Endodermal cell (in vitro differentiated cells): ENCODE measurements around the gene JPT2. TPM values are rescaled to one million over a fixed set of nuclear protein-coding genes. Genes with fewer than 3 reads are reported as not detected.
A peak's percentile ranks its signal among the peaks of the same experiment; 100 is the strongest.

Experiments used
- DNase-seq: peaks from one replicate; pipeline ENCODE4 v3.0.0-alpha.2; 2017
- H3K27ac ChIP-seq: 2 replicates; pipeline ENCODE4 v1.5.1; 2013; ENCODE audit warnings: mild to moderate bottlenecking, low read depth, low read length, moderate library complexity
- H3K27me3 ChIP-seq: 2 replicates; pipeline ENCODE4 v1.6.1; 2013; ENCODE audit warnings: mild to moderate bottlenecking, low read length, moderate library complexity; ENCODE audit not compliant: insufficient read depth, control insufficient read depth, poor library complexity, severe bottlenecking
- H3K36me3 ChIP-seq: 2 replicates; pipeline ENCODE4 v1.7.0; 2013; ENCODE audit warnings: mild to moderate bottlenecking, low read length, moderate library complexity; ENCODE audit not compliant: control insufficient read depth, insufficient read depth
- H3K4me1 ChIP-seq: one replicate; pipeline ENCODE4 v1.7.0; 2013; ENCODE audit warnings: low read length; ENCODE audit not compliant: control insufficient read depth, insufficient read depth
- H3K4me3 ChIP-seq: 2 replicates; pipeline ENCODE4 v1.5.1; 2013; ENCODE audit warnings: mild to moderate bottlenecking, low read length, moderate library complexity
- H3K9ac ChIP-seq: 2 replicates; pipeline ENCODE4 v1.6.1; 2013; ENCODE audit warnings: mild to moderate bottlenecking, low read length, moderate library complexity; ENCODE audit not compliant: poor library complexity, severe bottlenecking; ENCODE audit errors: extremely low read depth
- H3K9me3 ChIP-seq: 2 replicates; pipeline ENCODE4 v1.6.1; 2013; ENCODE audit warnings: mild to moderate bottlenecking, low read length, moderate library complexity; ENCODE audit not compliant: control insufficient read depth
- H3K27ac Mint-ChIP-seq: 2 replicates; pipeline ENCODE4 v1.8.0; 2020; ENCODE audit warnings: mixed read lengths
- H3K27me3 Mint-ChIP-seq: 2 replicates; pipeline ENCODE4 v1.8.0; 2021; ENCODE audit warnings: mild to moderate bottlenecking, mixed read lengths; ENCODE audit not compliant: insufficient read depth
- H3K36me3 Mint-ChIP-seq: 2 replicates; pipeline ENCODE4 v1.8.0; 2020; ENCODE audit warnings: low read depth, mixed read lengths
- H3K4me1 Mint-ChIP-seq: 2 replicates; pipeline ENCODE4 v1.8.0; 2020; ENCODE audit warnings: mixed read lengths
- H3K4me3 Mint-ChIP-seq: 2 replicates; pipeline ENCODE4 v1.8.0; 2020; ENCODE audit warnings: mild to moderate bottlenecking, moderate library complexity, mixed read lengths
- H3K9me3 Mint-ChIP-seq: 2 replicates; pipeline ENCODE4 v1.8.0; 2020; ENCODE audit warnings: mild to moderate bottlenecking, mixed read lengths
- CTCF ChIP-seq: fragments of 200-600 bp; sonication (generic); conservative IDR thresholded peaks from 2 replicates; pipeline ENCODE4 v1.5.0; 2021; ENCODE audit warnings: antibody characterized with exemption, mild to moderate bottlenecking
- WGBS, 2 experiments: methylation state at CpG; one replicate each; pipeline versions ENCODE4 v1.1.5 to v1.1.7; 2013; ENCODE audit warnings: missing lambda C conversion rate in 2 of 2, mixed read lengths in 1 of 2; ENCODE audit not compliant: insufficient coverage in 1 of 2, insufficient read length in 1 of 2; 5-methylcytosine and 5-hydroxymethylcytosine counted together
- total RNA-seq, 2 donors: library from RNA; stranded (reverse); fragmentation: NEBNext Ultra II Directional in 1 of 2; extraction: Animal tissue kit (Norgen Biotek cat#: 25700) in 1 of 2; gene quantifications; 2 replicates in 1 of 2; 3 replicates in 1 of 2; pipeline ENCODE4 v1.2.1, GENCODE V29; 2021

The JPT2 gene
- total RNA-seq, 2 donors from 2014 or later, result 161 to 168 TPM

GRCh38 chr16:1687427-1688316 is 9.6 kb downstream of the JPT2 start:
- Histone ChIP-seq H3K9me3 (no peaks in the 10 kb centered on the region), H3K27me3 (no peaks in the 10 kb centered on the region), H3K4me3 (no peak overlapping the region), H3K9ac (no peak overlapping the region), H3K4me1 (peaks cover 11% of the 10 kb centered on the region), H3K36me3 (peaks cover 88% of the 10 kb centered on the region), H3K27ac (no peak overlapping the region)
- 95 to 97% methylated on average over 17 of the region's 17 CpGs for WGBS, 2 experiments
- peak overlapping the region; percentile 88 for H3K27ac Mint-ChIP-seq
- H3K4me1 Mint-ChIP-seq, result peaks cover 21% of the 10 kb centered on the region
- H3K36me3 Mint-ChIP-seq, result peaks cover 85% of the 10 kb centered on the region
- no peak for TF ChIP-seq CTCF
- H3K27me3 Mint-ChIP-seq, result no peaks in the 10 kb centered on the region
- no peak overlapping the region for H3K4me3 Mint-ChIP-seq
- DNase-seq, result no peak
- no peaks in the 10 kb centered on the region for H3K9me3 Mint-ChIP-seq

DNA sequence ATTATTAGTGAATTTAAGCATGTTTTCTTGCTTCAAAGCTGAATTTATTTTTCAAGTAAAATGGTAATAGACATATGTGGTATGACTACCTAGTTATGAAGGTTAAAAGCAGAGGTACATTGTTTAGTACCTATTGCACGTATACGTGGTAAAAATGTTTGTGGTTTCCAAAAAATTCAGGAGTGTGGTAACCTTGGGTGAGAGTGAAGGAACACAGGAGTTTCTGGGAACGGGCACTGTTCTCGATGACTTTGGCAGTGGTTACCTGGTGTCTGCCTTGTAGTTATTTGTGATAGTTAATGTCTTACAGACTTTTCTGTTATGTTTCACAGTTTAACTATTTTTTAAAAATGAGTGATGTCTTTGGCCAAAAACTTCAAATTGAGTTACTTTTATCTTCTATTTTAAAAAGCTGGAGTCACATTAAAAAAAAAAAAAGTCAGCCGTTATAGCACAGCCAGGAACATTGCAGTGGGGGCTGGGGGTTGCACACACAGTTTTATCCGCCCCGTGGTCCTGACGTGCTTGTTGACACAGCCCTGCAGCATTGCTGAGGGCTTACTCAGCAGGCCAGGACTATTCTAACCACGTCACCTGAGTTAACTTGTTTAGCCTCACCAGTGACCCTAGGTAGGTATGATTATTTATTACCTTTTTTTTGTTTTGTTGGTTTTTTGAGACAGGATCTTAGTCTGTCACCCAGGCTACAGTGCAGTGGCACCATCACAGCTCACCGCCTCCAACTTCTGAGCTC is 10.9 kb downstream of the JPT2 start:
- Mint-ChIP-seq H3K27ac (peak overlapping the region; percentile 88), H3K9me3 (no peaks in the 10 kb centered on the region), H3K4me1 (peaks cover 21% of the 10 kb centered on the region), H3K36me3 (peaks cover 89% of the 10 kb centered on the region), H3K4me3 (peak overlapping the region; percentile 9), H3K27me3 (no peaks in the 10 kb centered on the region)
- no peak for TF ChIP-seq CTCF
- Histone ChIP-seq H3K4me3 (peak overlapping the region; percentile 3), H3K27ac (no peak overlapping the region), H3K9ac (peak overlapping the region; percentile 39), H3K36me3 (peaks cover 93% of the 10 kb centered on the region), H3K4me1 (peaks cover 11% of the 10 kb centered on the region), H3K9me3 (no peaks in the 10 kb centered on the region), H3K27me3 (no peaks in the 10 kb centered on the region)
- peak; percentile 49 for DNase-seq
- WGBS, 2 experiments, result 89% methylated on average over 8 to 10 of the region's 10 CpGs

DNA sequence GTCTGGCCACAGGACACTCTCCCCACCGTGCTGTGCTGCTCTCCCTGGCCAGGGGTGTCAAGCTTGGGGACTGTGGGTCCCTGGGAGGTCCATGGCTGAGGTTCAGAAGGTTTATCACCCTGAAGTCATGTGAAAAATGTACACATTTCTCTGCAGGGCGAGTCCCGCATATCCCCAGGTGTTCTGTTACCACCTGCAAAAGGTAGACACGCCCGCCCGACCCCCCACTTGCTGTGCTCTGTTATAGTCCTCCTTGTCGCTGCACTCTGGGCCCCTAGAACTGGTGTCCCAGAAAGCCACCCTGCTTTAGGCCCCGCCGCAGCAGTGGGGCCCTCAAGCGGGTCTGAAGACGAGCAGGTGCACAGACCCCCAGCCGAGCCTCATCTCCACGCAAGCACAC is 11.8 kb downstream of the JPT2 start:
- Mint-ChIP-seq H3K4me1 (peaks cover 21% of the 10 kb centered on the region), H3K9me3 (no peaks in the 10 kb centered on the region), H3K36me3 (peaks cover 91% of the 10 kb centered on the region), H3K27ac (peak overlapping the region; percentile 88), H3K27me3 (no peaks in the 10 kb centered on the region), H3K4me3 (peak overlapping the region; percentile 9)
- H3K27ac ChIP-seq, result no peak overlapping the region
- H3K27me3 ChIP-seq, result no peaks in the 10 kb centered on the region
- no peak overlapping the region for H3K4me3 ChIP-seq
- peaks cover 96% of the 10 kb centered on the region for H3K36me3 ChIP-seq
- no peaks in the 10 kb centered on the region for H3K9me3 ChIP-seq
- no peak for DNase-seq
- H3K4me1 ChIP-seq, result peaks cover 11% of the 10 kb centered on the region
- WGBS, 2 experiments, result 94 to 97% methylated on average over 9 to 13 of the region's 13 CpGs
- peak overlapping the region; percentile 39 for H3K9ac ChIP-seq
- TF ChIP-seq CTCF, result no peak
